Measurements from ENCODE around the gene WIZ.

WIZ gene

DNA sequence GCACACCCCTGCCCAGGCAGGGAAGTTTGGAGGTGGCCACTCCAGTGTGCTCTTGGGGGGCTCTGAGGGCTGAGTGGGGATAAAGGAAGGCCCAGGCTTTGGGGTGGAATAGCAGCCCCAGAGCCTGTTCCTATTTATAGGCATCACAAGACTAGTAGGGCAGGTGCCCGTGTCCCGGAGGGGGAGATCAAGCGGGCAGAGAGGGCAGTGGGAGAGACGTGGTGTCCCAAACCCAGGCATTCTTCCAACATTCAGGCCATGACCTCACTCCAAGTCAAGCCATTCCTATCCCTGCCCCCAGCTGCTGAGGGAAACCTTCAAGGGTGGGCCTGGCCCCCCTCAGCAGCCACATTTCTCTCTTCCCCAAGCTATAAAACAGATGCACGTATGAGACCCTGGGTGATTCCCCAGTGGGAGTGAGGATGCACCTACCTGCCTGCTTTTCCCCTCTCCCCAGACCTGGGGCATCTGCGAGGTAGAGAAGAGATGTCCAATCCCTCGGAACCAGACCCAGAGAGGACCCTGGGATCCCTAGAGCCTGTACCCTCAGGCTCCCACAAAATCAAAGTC lies 3.9 kb downstream of the WIZ start:
- no peak for DNase-seq (ENCODE audit: low read depth in 2 of 2)

DNA sequence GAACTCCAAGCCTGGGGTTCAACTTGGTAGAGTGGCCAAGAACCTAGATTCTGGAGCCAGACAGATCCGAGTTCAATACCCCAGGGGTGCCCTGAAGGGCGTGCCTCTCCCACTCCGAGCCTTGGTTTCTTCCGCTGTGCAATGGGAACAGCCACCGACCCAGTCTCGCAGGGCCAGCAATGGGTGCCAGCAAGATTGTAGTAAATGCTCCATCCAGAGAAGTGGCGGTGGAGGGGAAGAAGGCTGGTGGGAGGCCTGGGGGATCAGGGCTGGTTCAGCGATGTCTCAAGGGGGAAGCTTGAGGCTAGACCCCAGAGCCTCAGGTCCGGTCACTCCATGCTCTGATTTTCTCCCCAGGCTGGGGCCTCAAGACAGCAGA lies 4.5 kb downstream of the WIZ start:
- DNase-seq (ENCODE audit: low read depth in 2 of 2) = no peak

DNA sequence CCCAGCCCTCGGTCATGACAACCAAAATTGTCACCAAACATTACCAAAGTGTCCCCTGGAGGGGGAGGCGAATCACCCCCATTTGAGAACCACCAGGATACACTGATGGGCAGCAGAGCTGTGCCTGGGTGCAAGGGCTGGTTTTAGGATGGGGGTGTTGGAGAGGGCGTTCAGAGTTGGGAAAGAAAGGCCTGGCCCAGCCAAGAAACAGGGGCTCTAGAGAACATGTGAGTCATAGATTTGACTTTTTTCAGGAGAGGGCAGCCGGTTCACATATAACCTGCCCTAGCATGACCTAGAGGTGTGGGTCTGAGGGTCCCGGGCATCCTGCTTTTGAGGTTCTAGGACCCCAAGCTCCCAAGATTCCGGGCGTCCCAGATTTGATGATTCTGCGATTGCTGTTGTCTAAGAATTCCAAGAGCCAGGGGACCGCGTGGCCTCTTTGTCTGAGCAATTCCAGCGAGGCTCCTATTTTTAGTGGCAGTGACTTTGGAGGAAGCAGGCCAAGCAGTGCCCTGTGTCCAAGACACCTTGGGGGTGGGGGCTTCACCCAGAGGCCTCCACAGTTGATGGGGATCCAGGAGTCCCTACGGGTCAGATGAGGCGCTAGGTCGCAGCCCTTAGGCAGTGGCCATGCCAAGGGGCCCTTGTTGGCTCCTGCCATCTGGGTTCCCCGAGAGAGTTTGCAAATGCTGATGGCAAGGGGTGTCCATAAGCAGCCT lies 5.1 kb downstream of the WIZ start:
- DNase-seq (ENCODE audit: low read depth in 2 of 2) = no peak

DNA sequence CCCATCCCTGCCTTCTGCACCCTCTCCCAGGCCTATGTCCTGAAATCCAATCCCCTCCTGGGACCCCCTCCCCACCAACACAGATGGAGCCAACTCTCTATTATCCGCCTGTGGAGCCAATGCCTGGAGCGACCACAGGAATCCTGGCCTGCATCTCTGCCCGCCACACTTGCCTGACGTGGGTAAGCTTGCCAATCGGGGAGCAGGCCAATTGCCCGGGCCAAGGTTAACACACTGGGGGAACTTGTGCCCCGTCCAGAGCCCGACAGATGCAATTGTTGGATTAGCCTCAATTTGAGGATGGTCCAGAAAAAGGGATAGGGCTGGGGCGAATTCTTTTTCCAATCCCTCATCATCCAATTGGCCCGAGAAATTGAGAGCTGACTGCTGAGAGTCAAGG lies 5.9 kb downstream of the WIZ start:
- no peak for DNase-seq (ENCODE audit: low read depth in 2 of 2)

DNA sequence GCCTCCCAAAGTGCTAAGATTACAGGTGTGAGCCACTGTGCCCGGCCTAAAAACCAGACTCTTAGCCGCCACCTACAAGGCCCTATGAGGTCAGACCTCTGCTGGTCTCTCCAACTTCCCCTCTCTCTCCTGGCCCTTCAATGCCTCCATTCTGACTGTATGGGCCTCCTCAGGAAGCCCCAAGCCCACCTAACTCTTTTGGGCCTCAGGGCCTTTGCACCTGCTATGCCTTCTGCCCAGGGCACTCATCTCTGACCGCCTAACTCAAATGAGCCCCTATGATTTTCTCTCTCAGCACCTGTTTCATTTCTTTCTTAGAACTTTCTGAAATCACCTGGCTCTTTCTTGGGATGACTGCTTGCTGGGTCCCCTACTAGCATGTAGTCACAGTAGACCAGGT lies 6.4 kb downstream of the WIZ start:
- DNase-seq (ENCODE audit: low read depth in 2 of 2) = no peak

DNA sequence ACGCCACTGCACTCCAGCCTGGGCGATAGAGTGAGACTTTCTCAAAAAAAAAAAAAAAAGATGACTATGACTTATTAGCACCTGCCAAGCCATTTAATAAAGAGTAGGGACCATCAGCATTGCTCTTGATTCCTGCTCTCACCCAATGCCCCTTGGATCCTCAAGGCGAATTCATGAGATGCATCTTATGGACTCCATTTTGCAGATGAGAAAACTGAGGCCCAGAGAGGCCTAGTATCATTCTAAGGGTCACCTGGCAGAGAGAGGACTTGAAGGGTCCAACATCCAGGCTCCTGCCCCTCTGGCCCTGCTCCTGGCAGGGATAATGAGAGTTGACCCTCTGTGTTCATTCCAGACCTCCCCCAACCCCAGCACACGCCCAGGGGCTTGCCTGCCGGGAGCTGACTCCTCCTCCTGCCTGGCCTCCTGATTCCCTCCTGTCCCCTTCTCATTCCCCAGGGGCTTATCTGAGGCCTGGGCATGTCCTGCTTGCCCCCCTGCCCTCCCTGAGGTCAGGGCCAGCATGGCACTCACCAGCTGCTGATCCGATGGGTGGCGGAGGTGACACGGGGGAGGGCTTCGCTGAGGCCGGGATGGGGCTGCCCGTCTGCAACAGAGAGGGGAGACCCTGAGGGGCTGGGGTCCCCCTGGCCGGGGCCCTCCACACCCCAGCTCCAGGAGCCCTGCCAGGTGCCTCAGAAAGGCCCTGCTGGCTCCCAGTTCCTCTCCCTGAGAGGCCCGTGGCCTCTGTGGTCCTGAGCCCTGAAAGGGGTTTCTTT lies 7.4 kb downstream of the WIZ start:
- no peak for DNase-seq (ENCODE audit: low read depth in 2 of 2)

DNA sequence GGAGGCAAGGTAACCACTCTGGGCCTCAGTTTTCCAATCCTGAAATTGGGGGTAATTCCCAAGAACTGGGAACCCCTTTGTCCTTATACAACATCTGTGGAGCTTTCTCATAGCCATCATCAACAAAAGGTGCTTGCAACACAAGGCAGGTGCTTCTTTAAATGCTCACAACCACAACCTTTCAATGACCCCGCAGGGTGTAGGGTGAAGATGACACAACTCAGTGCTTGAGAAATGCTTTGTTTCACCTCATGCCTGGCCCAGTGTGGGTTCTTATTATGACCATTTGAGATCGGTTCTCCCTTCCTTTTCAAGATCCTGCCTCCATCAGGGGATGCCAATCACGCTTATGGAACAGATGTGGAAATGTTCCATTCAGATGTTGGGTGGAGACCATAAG lies 8.4 kb downstream of the WIZ start:
- DNase-seq (ENCODE audit: low read depth in 2 of 2) = no peak

DNA sequence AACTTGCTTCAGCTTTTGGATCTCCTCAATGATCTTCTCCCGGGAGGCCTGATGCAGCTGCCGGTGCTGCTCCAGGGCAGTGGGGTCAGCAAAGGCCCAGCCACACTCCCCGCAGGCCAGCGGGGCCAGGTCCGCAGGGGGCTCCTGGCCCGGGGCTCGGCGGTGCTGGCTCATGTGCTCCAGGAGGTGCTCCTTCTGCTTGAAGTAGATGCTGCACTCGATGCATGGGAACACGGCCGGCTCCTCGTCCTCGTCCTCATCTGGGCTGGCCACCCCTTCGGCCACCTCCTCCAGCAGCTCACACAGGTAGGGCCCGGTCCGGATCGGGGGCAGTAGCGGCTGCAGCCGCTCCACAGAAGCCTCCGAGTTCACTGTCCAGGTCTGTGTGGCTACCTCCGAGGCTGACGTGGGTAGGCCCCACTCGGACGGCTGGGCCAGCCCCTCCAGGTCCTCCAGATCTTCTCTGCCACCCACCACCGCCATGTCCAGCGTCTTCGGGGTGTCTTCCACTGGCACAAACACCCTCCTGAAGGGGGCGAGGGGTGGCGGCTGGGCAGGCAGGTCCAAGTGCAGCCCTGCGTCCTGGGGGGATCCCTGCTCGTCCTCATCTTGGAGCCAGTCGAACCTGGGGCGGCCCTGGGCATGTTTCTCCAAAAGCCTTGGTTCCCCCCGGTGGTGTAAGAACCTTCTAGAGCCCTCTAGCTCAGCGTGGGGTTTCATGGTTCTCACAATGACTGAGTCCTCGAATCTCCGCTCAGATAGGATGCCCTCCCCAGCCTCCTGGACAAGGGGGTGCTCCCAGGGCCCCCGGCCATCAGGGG lies 9.7 kb downstream of the WIZ start:
- no peak for DNase-seq (ENCODE audit: low read depth in 2 of 2)

DNA sequence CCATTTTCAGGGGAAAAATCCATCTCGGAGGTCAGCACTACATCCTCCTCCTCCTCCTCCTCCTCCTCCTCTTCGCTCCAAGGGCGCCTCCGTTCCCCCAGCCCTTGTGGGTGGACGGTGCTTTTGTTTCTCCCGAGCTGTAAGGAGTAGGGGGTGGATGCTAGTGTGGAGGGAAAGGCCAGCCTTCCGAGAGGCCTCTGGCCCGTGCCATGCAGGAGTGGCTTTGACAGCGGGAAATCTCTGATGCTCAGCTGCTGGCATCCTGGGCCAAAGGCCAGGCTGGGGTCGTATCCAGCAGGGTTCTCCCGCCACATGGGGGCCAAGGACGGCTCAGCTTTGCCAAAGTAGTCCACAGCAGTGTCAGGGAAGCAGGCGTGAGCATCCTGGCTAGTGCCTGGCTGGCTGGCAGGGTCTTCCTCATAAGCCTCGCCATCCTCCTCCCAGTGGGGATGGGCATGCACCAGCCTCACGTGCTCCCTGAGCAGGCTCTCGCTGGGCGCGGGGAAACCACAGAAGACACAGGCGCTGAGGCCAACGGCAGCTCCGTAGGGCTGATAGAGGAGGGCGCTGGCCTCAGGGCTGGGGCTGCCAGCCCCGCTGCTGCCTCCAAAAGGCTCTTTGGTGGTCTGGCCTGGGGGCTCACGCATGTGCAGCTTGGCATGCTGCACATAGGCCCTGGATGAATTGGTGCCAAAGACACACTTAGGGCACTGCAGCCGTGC lies 10.5 kb downstream of the WIZ start:
- no peak for DNase-seq (ENCODE audit: low read depth in 2 of 2)

DNA sequence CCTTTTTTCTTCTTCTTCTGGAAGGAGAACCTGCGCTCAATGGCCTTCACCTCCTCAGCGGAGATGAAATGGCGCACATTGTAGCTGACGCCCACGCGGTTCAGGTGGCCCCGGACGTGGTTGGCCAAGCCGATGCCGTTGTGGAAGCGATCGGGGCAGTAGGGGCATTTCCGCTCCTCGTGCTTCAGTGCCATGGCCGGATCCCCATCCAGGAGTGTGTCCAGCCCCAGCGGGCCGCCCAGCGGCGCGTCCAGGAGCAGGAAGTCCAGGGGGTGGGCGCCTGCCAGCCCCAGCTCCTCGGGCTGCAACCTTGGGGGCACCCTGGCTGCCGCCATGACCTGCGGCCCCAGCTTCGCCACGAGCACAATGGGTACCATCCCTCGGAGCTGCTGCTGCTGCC lies 11.2 kb downstream of the WIZ start:
- no peak for DNase-seq (ENCODE audit: low read depth in 2 of 2)

DNA sequence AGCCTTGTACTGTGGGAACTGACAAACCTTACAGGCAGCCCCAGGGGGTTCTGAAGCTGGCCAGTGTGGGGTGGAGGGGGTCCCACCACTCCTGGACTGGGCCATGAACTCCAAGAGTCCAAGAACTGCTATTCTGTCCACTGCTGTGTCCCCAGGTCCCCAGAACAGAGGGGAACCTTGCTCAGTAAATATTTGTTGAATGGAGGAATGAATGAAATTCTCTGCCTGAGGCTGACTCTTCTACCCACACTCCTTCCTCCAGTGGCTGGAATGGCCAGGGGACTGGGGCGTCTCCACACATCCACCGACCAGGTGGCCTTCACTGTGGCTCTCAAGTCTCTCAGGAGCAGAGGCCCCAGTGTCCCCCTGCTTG lies 11.6 kb downstream of the WIZ start:
- DNase-seq (ENCODE audit: low read depth in 2 of 2) = no peak

DNA sequence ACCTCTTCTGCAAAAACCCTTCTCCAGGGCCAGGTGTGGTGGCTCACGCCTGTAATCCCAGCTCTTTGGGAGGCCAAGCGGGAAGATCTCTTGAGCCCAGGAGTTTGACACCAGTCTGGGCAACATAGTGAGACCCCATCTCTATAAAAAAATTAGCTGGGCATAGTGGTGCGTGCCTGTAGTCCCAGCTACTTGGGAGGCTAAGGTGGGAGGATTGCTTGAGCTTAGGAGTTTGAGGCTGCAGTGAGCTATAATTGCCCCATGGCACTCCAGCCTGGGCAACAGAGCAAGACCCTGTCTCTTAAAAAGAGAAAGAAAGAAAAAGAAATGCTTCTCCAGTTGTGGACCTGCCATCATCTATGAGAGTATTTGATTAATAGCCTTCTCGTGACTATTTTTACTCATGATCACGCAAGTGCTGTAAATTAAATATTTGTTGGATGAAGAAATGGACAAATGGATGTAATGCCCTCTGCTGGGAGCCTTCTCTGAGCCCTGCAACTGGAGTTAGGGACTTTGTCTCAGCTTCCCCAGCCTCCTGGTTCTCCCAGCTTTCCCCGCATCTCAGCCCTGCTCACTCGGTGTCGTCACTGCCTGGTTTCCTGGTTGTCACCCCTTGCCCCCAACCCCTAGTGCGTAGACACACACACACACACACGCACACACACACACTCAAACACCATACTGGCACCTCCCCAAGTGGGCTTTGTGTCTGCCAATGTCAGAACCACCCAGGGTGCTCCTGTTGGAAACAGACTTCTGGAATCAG lies 12.2 kb downstream of the WIZ start:
- no peak for DNase-seq (ENCODE audit: low read depth in 2 of 2)

DNA sequence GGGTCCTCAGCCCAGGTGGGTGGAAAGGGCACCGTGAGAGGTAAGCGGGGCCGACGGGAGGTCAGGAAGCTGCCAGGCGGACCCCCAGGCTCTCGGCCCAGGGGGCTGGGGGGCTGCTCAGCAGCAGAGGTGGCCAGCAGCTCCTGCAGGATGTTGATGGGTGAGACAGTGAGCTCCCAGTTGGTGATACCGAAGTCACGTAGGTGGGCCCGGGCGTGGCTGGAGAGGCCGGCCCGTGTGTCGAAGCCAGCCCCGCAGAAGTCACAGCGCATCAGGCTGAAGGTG lies 13.0 kb downstream of the WIZ start:
- no peak for DNase-seq (ENCODE audit: low read depth in 2 of 2)

DNA sequence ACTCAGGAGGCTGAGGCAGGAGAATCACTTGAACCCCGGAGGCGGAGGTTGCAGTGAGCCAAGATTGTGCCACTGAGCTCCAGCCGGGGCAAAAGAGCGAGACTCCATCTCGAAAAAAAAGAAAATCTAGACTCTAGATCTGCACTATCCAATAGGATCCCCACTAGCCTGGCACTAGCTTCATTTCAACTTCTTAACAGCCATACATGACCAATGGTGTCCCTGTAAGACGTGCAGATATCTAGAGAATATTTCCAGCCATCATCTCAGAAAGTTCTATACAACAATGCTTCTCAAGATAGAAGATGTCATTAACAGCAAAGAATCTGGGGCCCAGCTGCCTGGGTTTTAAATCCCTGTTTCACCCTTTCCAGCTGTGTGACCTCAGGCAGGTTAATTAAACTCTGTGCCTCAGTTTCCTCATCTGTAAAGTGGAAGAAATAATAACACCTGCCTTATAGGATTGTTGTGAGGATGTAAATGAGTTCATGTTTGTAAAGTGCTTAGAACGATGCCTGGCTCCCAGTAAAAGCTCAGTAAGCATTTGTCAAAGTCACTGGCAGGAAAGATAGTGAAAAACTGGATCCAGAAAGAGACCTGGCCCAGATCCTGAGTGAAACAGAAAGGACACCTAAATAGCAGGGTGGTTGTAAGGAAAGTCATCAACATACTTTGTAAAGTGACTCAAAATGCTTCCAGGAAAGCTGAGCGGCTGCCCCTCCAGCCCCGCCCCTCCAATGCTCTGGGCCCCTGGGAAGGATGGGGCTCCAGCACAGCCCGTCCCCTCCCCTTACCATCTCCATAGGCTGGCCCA lies 13.5 kb downstream of the WIZ start:
- DNase-seq (ENCODE audit: low read depth in 2 of 2) = no peak

DNA sequence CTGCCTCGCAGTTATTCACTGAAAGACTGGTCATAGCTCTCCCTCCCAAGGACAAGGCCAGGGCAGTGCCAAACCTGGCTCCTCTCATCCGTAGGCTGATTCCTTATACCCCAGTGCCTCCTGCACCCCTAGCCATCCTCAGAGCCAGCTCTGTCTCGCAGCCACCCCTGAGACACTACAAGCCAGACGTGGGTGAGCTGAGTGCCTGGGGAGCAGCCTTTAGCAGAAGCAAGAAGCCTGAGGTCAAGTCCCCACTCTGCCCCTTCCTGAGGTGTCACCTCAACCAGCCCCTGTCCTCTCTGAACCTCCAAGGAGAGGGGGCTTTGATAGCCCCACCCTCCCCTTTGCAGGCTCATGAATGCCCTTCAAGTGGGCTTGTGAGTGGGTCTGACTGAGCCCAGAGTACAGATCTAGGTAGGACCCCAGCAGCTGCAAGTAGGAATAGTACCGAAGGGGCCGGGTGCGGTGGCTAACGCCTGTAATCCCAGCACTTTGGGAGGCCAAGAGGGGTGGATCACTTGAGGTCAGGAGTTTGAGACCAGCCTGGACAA lies 16.2 kb downstream of the WIZ start:
- DNase-seq (ENCODE audit: low read depth in 2 of 2) = no peak

DNA sequence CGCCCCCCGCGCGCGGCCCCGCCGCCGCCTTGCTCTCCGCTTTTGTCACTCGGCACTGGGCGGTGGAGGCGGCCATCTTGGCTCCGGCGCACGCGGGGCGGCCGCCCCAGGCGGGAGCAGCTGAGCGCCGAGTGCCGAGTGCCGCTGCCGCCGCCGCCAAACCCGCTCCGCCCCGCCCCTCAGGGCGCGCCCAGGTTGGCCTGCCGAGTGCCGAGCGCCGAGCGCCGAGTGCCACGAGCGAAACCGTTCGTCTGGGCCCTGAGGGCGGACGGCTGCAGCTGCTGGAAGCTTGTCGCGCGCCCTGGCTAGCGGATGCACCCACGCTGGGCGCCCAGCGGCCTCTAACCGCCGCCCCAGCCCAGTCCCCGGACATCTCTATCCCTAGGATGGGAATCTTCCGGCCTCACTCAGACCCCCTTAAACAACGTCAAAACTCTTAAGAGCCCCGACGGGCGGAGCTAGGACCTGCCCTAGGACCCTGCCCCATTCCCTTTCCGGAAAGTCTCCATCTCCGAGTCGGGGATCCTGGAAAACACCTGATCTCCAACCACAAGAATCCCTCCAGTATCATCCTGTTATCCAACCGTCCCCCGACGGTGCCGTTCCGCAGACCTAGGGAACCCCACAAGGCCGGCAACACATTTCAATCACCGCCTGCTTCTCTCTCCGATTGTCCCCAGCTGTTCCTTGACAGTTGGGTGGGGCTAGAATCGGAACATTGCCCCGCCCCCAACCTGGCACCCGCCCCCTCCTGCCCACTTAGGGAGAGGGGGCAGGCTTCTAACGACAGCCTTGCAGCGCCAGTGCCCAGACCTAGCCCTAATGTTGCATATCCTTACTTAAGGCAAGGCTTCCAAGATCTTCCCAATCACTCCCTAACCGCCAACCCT lies 16.9 kb downstream of the WIZ start:
- DNase-seq (ENCODE audit: low read depth in 2 of 2) = peak; percentile 77 to 92

DNA sequence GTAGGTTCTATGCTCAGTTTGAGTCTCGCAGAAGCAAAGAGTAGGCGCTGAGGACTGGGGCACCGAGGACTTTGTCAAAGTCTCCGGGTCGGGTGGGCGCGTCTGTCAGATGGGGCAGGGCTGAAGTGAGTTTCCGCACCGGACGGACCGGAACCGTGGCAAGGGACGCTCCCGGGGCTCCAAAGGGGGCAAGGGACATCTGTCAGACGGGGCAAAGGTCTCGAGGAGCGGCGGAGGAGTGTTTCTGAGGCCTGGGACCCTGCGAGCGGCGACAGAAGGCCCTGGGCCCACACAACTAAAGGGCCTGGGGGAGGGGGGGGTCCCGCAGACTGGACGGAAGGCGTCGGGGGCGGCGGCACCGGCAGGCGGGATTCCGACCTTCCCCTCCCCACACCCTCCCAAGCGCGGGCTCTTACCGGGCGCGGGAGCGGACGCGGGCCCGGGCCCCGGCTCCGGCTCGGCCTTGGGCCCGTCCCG lies 17.7 kb downstream of the WIZ start:
- DNase-seq (ENCODE audit: low read depth in 2 of 2) = peak in 1 of 2 donors; percentile 16

DNA sequence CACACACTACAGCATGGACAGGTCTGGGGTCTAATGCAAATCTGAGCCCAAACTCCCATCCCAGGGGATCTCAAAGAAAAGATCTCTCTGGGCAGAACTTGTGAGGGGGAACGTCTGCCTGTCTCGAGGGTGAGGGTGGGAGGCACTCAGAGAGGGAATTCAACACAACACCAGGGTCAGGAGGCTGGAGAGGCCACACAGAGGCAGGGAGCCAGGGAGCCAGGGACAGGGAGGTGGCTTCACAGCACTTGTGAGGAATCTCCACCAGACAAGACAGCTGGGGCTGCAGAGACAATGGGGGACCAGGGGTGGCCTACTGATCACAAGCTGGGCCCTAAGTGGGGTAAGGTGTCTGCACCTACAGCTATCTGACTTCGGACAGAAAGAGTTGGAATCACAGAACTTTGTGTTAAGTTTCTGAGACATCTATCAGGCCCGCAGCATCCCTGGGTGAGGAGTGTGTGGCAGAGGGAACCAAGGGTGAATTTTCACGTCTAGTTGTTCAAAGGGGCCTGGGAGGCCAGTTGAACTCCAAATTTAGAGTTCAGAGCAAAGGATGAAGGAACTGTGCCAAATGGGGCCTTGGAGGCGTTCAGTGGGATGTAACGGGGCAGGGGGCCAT lies 18.2 kb downstream of the WIZ start:
- DNase-seq (ENCODE audit: low read depth in 2 of 2) = no peak

Measured in stimulated activated CD8-positive, alpha-beta memory T cell treated with anti-CD3 and anti-CD28 coated beads, Interleukin-7, amount 100 ng/mL, for 4 hours (primary cell).